ENCODE results near the gene CCDC90B. TPM values are rescaled to one million over a fixed set of nuclear protein-coding genes. Genes with fewer than 3 reads are reported as not detected.

The CCDC90B gene
- total and polyA plus RNA-seq, 5 donors: 25.5 to 29.0 (median 27.2) TPM

- H3K9me3 ChIP-seq (ENCODE audit: control insufficient read depth, low read length): no peaks in the 10 kb centered on the region
- H3K4me3 ChIP-seq (ENCODE audit: low read length): no peak overlapping the region
- no peak for ATAC-seq
- no peak for DNase-seq
- no peaks in the 10 kb centered on the region for H3K4me1 ChIP-seq (ENCODE audit: control insufficient read depth, insufficient read depth, low read length)
- H3K27ac ChIP-seq (ENCODE audit: low read length): no peak overlapping the region
- intact Hi-C loops (cut with DNase I): no loop called here
- WGBS: 93% methylated on average over 2 of the region's 2 CpGs
- no peaks in the 10 kb centered on the region for H3K27me3 ChIP-seq (ENCODE audit: control insufficient read depth, insufficient read depth)
Observed at GRCh38 chr11:83223457-83223856, 62.7 kb downstream of the CCDC90B start.

GRCh38 chr11:83222499-83222898 is 63.7 kb downstream of the CCDC90B start:
- intact Hi-C loops (cut with DNase I): no loop called here
- Histone ChIP-seq H3K4me1 (ENCODE audit: control insufficient read depth, insufficient read depth, low read length) (no peaks in the 10 kb centered on the region), H3K9me3 (ENCODE audit: control insufficient read depth, low read length) (no peaks in the 10 kb centered on the region), H3K27me3 (ENCODE audit: control insufficient read depth, insufficient read depth) (no peaks in the 10 kb centered on the region), H3K27ac (ENCODE audit: low read length) (no peak overlapping the region), H3K4me3 (ENCODE audit: low read length) (no peak overlapping the region)
- no peak for DNase-seq
- no peak for ATAC-seq
- WGBS: 96% methylated on average over 1 of the region's 1 CpG

DNA sequence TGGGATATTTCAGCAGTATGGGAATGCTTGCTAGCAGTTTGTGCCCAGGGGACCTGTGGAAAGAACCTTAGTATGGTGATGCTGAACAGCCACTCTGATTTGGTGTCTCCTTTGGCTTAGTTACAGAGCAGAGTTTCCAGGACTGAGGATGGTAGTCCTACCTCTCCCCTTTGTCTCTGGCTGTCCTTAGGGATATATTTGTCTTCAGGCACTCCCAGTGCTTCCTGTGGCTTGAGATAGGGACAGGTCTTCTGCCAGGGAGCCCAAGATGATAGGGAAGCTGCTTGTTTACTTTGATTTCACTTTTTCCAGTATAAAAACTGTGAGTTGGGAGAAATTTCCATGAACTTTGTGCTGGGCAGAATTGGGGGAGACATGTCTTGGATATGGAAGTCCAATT is 64.5 kb downstream of the CCDC90B start:
- H3K4me3 ChIP-seq (ENCODE audit: low read length): no peak overlapping the region
- ATAC-seq (peak; percentile 52 to 84), DNase-seq (no peak)
- no peaks in the 10 kb centered on the region for H3K4me1 ChIP-seq (ENCODE audit: control insufficient read depth, insufficient read depth, low read length)
- no peaks in the 10 kb centered on the region for H3K27me3 ChIP-seq (ENCODE audit: control insufficient read depth, insufficient read depth)
- no peak overlapping the region for H3K27ac ChIP-seq (ENCODE audit: low read length)
- no peaks in the 10 kb centered on the region for H3K9me3 ChIP-seq (ENCODE audit: control insufficient read depth, low read length)
- intact Hi-C loops (cut with DNase I): no loop called here

GRCh38 chr11:83220260-83220659 is 65.9 kb downstream of the CCDC90B start:
- no peak for ATAC-seq
- no peaks in the 10 kb centered on the region for H3K4me1 ChIP-seq (ENCODE audit: control insufficient read depth, insufficient read depth, low read length)
- no peak overlapping the region for H3K27ac ChIP-seq (ENCODE audit: low read length)
- 91% methylated on average over 10 of the region's 10 CpGs for WGBS
- intact Hi-C loops (cut with DNase I): no loop called here
- H3K27me3 ChIP-seq (ENCODE audit: control insufficient read depth, insufficient read depth): no peaks in the 10 kb centered on the region
- DNase-seq: no peak
- no peaks in the 10 kb centered on the region for H3K9me3 ChIP-seq (ENCODE audit: control insufficient read depth, low read length)
- no peak overlapping the region for H3K4me3 ChIP-seq (ENCODE audit: low read length)

DNA sequence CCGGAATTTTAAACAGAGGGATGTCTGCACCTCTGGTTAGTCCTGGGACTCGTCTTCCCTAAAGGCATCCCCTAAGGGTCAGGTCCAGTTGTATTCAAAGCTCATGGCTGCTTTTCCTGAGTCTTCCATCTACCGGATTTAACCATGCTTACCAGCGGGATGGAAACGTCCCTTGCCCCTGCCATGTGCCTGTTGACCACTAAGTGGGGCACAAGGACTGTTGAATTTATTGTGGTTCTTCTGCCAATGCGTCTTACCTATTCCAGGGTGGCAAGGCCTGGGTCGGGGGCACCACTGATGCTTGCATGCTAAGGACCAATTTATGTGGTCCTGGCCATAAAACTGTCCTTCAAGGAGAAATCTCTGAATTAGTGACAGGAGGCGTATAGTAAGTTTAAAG is 67.1 kb downstream of the CCDC90B start:
- intact Hi-C loops (cut with DNase I): no loop called here
- H3K4me3 ChIP-seq (ENCODE audit: low read length): no peak overlapping the region
- no peak overlapping the region for H3K27ac ChIP-seq (ENCODE audit: low read length)
- no peaks in the 10 kb centered on the region for H3K4me1 ChIP-seq (ENCODE audit: control insufficient read depth, insufficient read depth, low read length)
- H3K27me3 ChIP-seq (ENCODE audit: control insufficient read depth, insufficient read depth): no peaks in the 10 kb centered on the region
- ATAC-seq (no peak), DNase-seq (no peak)
- H3K9me3 ChIP-seq (ENCODE audit: control insufficient read depth, low read length): no peaks in the 10 kb centered on the region
- 68% methylated on average over 8 of the region's 8 CpGs for WGBS

Other genes with a start within 250 kb of the CCDC90B start
- 10 to 100 TPM; 22.3 to 30.6 (median 26.8) TPM for gene RAB30, start 214.5 kb downstream of the CCDC90B start, total RNA-seq
- 4.6 TPM for gene RAB30, start 214.5 kb downstream of the CCDC90B start, polyA plus RNA-seq
- gene PCF11, start 129.2 kb downstream of the CCDC90B start, total RNA-seq: 10 to 100 TPM; 31.5 to 38.4 (median 34.6) TPM
- 17.5 TPM for gene PCF11, start 129.2 kb downstream of the CCDC90B start, polyA plus RNA-seq
- 1 to 10 TPM; 7.9 to 9.7 (median 9.0) TPM for gene ANKRD42, start 92.7 kb downstream of the CCDC90B start, total RNA-seq
- gene ANKRD42, start 92.7 kb downstream of the CCDC90B start, polyA plus RNA-seq: 4.7 TPM